Neural progenitor cell (in vitro differentiated cells): ENCODE measurements around the gene BANF1. TPM values are rescaled to one million over a fixed set of nuclear protein-coding genes. Genes with fewer than 3 reads are reported as not detected.

Source experiments
- DNase-seq: peaks from one replicate; pipeline ENCODE4 v3.0.0-alpha.2; 2016; ENCODE audit warnings: low spot score
- H2AFZ ChIP-seq: fragments of 200-600 bp; sonication (generic); replicated peaks from 2 replicates; pipeline ENCODE4 v1.6.1; 2016; ENCODE audit warnings: antibody characterized with exemption
- H3F3A ChIP-seq: fragments of 200-600 bp; sonication (generic); 2 replicates; pipeline ENCODE4 v1.6.1; 2016; ENCODE audit warnings: antibody characterized with exemption, low read depth
- H3K27ac ChIP-seq: fragments of 200-600 bp; sonication (generic); 2 replicates; pipeline ENCODE4 v1.5.1; 2016; ENCODE audit warnings: mild to moderate bottlenecking
- H3K27me3 ChIP-seq: fragments of 200-600 bp; sonication (generic); 2 replicates; pipeline ENCODE4 v1.6.1; 2016; ENCODE audit warnings: mild to moderate bottlenecking, moderate library complexity
- H3K36me3 ChIP-seq: fragments of 200-600 bp; sonication (generic); 2 replicates; pipeline ENCODE4 v1.5.1; 2016
- H3K4me1 ChIP-seq: fragments of 200-600 bp; sonication (generic); 2 replicates; pipeline ENCODE4 v1.6.1; 2016; ENCODE audit warnings: mixed run types
- H3K4me2 ChIP-seq: fragments of 200-600 bp; sonication (generic); 2 replicates; pipeline ENCODE4 v1.6.1; 2016
- H3K4me3 ChIP-seq: fragments of 200-600 bp; sonication (generic); 2 replicates; pipeline ENCODE4 v1.5.1; 2016
- H3K79me2 ChIP-seq: fragments of 200-600 bp; sonication (generic); 2 replicates; pipeline ENCODE4 v1.6.1; 2016; ENCODE audit warnings: low read depth
- H3K9ac ChIP-seq: fragments of 200-600 bp; sonication (generic); 2 replicates; pipeline ENCODE4 v1.6.1; 2016
- H3K9me3 ChIP-seq: fragments of 200-600 bp; sonication (generic); 2 replicates; pipeline ENCODE4 v1.5.1; 2016; ENCODE audit warnings: low read depth
- H4K20me1 ChIP-seq: fragments of 200-600 bp; sonication (generic); 2 replicates; pipeline ENCODE4 v1.6.1; 2016; ENCODE audit warnings: low read depth
- H3K27ac Mint-ChIP-seq: 3 replicates; pipeline ENCODE4 v1.8.0; 2021; ENCODE audit warnings: mixed read lengths
- H3K27me3 Mint-ChIP-seq: 2 replicates; pipeline ENCODE4 v1.8.0; 2022; ENCODE audit warnings: low read depth, mild to moderate bottlenecking, inconsistent platforms, moderate library complexity, mixed read lengths; ENCODE audit not compliant: insufficient read depth
- H3K36me3 Mint-ChIP-seq: 3 replicates; pipeline ENCODE4 v1.8.0; 2021; ENCODE audit warnings: mixed read lengths
- H3K4me1 Mint-ChIP-seq: 3 replicates; pipeline ENCODE4 v1.8.0; 2021; ENCODE audit warnings: mixed read lengths
- H3K4me3 Mint-ChIP-seq: 3 replicates; pipeline ENCODE4 v1.8.0; 2021; ENCODE audit warnings: mild to moderate bottlenecking, moderate library complexity, mixed read lengths
- H3K9me3 Mint-ChIP-seq: 3 replicates; pipeline ENCODE4 v1.8.0; 2020; ENCODE audit warnings: mixed read lengths
- CTCF ChIP-seq: fragments of 200-600 bp; sonication (generic); IDR thresholded peaks from 2 replicates; pipeline ENCODE4 v1.5.1; 2017; ENCODE audit warnings: antibody characterized with exemption, mild to moderate bottlenecking
- EZH2 ChIP-seq: fragments of 200-600 bp; sonication (generic); IDR thresholded peaks from 2 replicates; pipeline ENCODE4 v1.6.1; 2017; ENCODE audit warnings: antibody characterized with exemption, mild to moderate bottlenecking, moderate library complexity
- EZH2phosphoT487 ChIP-seq: fragments of 200-600 bp; sonication (generic); IDR thresholded peaks from 2 replicates; pipeline ENCODE4 v1.6.1; 2017; ENCODE audit warnings: antibody characterized with exemption
- total RNA-seq: library from RNA; depleted of rRNA; stranded (reverse); fragments of >200 nt; gene quantifications from 2 replicates; pipeline ENCODE4 v1.2.3, GENCODE V29; 2015; ENCODE audit warnings: low replicate concordance

The BANF1 gene
- total RNA-seq, 1 donor from 2014 or later: 39.8 TPM

- peaks cover 13% of the 10 kb centered on the region for H3K4me1 ChIP-seq
- no peak overlapping the region for H3K27ac ChIP-seq
- H2AFZ ChIP-seq: no peak overlapping the region
- H4K20me1 ChIP-seq: peaks cover 6% of the 10 kb centered on the region
- peak overlapping the region; percentile 33 for H3K27ac Mint-ChIP-seq
- no peak for DNase-seq
- H3K9me3 Mint-ChIP-seq: no peaks in the 10 kb centered on the region
- peaks cover 22% of the 10 kb centered on the region for H3K79me2 ChIP-seq
- no peaks in the 10 kb centered on the region for H3K36me3 ChIP-seq
- H3K9me3 ChIP-seq: no peaks in the 10 kb centered on the region
- H3F3A ChIP-seq: peaks cover 34% of the 10 kb centered on the region
- H3K36me3 Mint-ChIP-seq: peaks cover 12% of the 10 kb centered on the region
- H3K4me1 Mint-ChIP-seq: peaks cover 23% of the 10 kb centered on the region
- no peak overlapping the region for H3K4me3 ChIP-seq
- H3K4me3 Mint-ChIP-seq: peak overlapping the region; percentile 48
- H3K27me3 ChIP-seq: peaks cover 17% of the 10 kb centered on the region
- H3K4me2 ChIP-seq: no peak overlapping the region
- peaks cover 11% of the 10 kb centered on the region for H3K27me3 Mint-ChIP-seq
- TF ChIP-seq EZH2 (no peak), EZH2phosphoT487 (no peak), CTCF (no peak)
- no peak overlapping the region for H3K9ac ChIP-seq
These were observed 4.0 kb downstream of the BANF1 start for GRCh38 chr11:66006134-66006890.

- Mint-ChIP-seq H3K27ac (peak overlapping the region; percentile 33), H3K4me1 (peaks cover 19% of the 10 kb centered on the region), H3K9me3 (no peaks in the 10 kb centered on the region), H3K4me3 (peak overlapping the region; percentile 48), H3K27me3 (peaks cover 13% of the 10 kb centered on the region), H3K36me3 (peaks cover 12% of the 10 kb centered on the region)
- H3K79me2 ChIP-seq: peaks cover 17% of the 10 kb centered on the region
- TF ChIP-seq EZH2 (no peak), EZH2phosphoT487 (no peak), CTCF (no peak)
- DNase-seq: no peak
- no peak overlapping the region for H3K4me3 ChIP-seq
- no peaks in the 10 kb centered on the region for H3K36me3 ChIP-seq
- H3K4me2 ChIP-seq: peak overlapping the region; percentile 4
- no peak overlapping the region for H2AFZ ChIP-seq
- no peak overlapping the region for H3K27ac ChIP-seq
- peaks cover 6% of the 10 kb centered on the region for H4K20me1 ChIP-seq
- H3K9ac ChIP-seq: no peak overlapping the region
- H3K27me3 ChIP-seq: peaks cover 22% of the 10 kb centered on the region
- no peaks in the 10 kb centered on the region for H3K9me3 ChIP-seq
- H3F3A ChIP-seq: peaks cover 30% of the 10 kb centered on the region
- peaks cover 13% of the 10 kb centered on the region for H3K4me1 ChIP-seq
These were observed 4.5 kb downstream of the BANF1 start for GRCh38 chr11:66006891-66007176.

GRCh38 chr11:66007201-66007634 lies 4.9 kb downstream of the BANF1 start:
- H3K27ac Mint-ChIP-seq: no peak overlapping the region
- DNase-seq: peak; percentile 30
- peaks cover 6% of the 10 kb centered on the region for H4K20me1 ChIP-seq
- H3K27me3 ChIP-seq: peaks cover 26% of the 10 kb centered on the region
- peaks cover 15% of the 10 kb centered on the region for H3K4me1 Mint-ChIP-seq
- no peaks in the 10 kb centered on the region for H3K9me3 Mint-ChIP-seq
- H3K36me3 ChIP-seq: no peaks in the 10 kb centered on the region
- no peak for TF ChIP-seq EZH2
- no peak for TF ChIP-seq EZH2phosphoT487
- TF ChIP-seq CTCF: no peak
- H3F3A ChIP-seq: peaks cover 26% of the 10 kb centered on the region
- H3K4me3 ChIP-seq: no peak overlapping the region
- no peak overlapping the region for H3K9ac ChIP-seq
- H3K27ac ChIP-seq: no peak overlapping the region
- H3K27me3 Mint-ChIP-seq: peaks cover 15% of the 10 kb centered on the region
- peaks cover 13% of the 10 kb centered on the region for H3K4me1 ChIP-seq
- H3K4me2 ChIP-seq: peak overlapping the region; percentile 4
- H3K36me3 Mint-ChIP-seq: peaks cover 12% of the 10 kb centered on the region
- no peak overlapping the region for H3K4me3 Mint-ChIP-seq
- no peaks in the 10 kb centered on the region for H3K9me3 ChIP-seq
- H2AFZ ChIP-seq: no peak overlapping the region
- peaks cover 16% of the 10 kb centered on the region for H3K79me2 ChIP-seq
